K562 (cell line): ENCODE results near the gene FAM200B. TPM values are rescaled to one million over a fixed set of nuclear protein-coding genes. Genes with fewer than 3 reads are reported as not detected.
A peak's percentile ranks its signal among the peaks of the same experiment; 100 is the strongest.

Experiments used
- ATAC-seq: fragments of 200-7000 bp; cut with Tn5 transposase; 3 replicates; pipeline ENCODE4 v1.9.1; 2020; ENCODE audit warnings: moderate library complexity
- BruUV-seq: library from RNA; stranded (reverse); fragments of 400-500 nt; replicated peaks from 2 replicates; lab custom pipeline; 2021; lab: Mats Ljungman, UMichigan
- CTCF ChIA-PET: fragments of 300-600 bp; formaldehyde crosslinking; extraction: SDS; loops from one replicate; lab custom pipeline; 2021; ENCODE audit warnings: low intra/inter-chr PET ratio; lab: Yijun Ruan, JAX
- POLR2A ChIA-PET: fragments of 300-600, 350-650 bp; sonication (Branson Sonifier 250); formaldehyde crosslinking; extraction: SDS; loops from one replicate; lab custom pipeline; 2021; ENCODE audit warnings: antibody characterized with exemption, inconsistent platforms; lab: Yijun Ruan, JAX
- DNase-seq, 4 experiments: peaks; one replicate each; pipeline versions ENCODE4 v3.0.0 to v3.0.0-alpha.2; 2011 to 2018; ENCODE audit warnings: low spot score in 3 of 4, mixed read lengths in 3 of 4; ENCODE audit errors: extremely low read depth in 1 of 4
- FAIRE-seq: peaks from 2 replicates; lab custom pipeline; 2011; peaks lifted over from hg19 to GRCh38; lab: Jason Lieb, UNC
- H2AFZ ChIP-seq: 2 replicates; pipeline ENCODE4 v1.6.0; 2011; ENCODE audit warnings: low read depth, low read length, control low read depth, inconsistent platforms
- H3K27ac ChIP-seq: fragments of 200-600 bp; 3 replicates; pipeline ENCODE4 v1.8.0; 2011; ENCODE audit warnings: low read depth, mild to moderate bottlenecking, control low read depth, inconsistent platforms, low read length, moderate library complexity, mixed read lengths; ENCODE audit errors: extremely low read depth
- H3K27me3 ChIP-seq, 2 experiments: fragments of 300-600 bp in 1 of 2; 2 replicates in 1 of 2; 3 replicates in 1 of 2; pipeline versions ENCODE4 v1.6.0 to v1.8.0; 2011; ENCODE audit warnings: inconsistent platforms in 2 of 2, low read length in 2 of 2, mild to moderate bottlenecking in 1 of 2, mixed read lengths in 1 of 2, moderate library complexity in 1 of 2; ENCODE audit not compliant: control insufficient read depth in 2 of 2, insufficient read depth in 2 of 2
- H3K36me3 ChIP-seq: fragments of 300-600 bp; 3 replicates; pipeline ENCODE4 v1.8.0; 2011; ENCODE audit warnings: mild to moderate bottlenecking, low read length, inconsistent platforms; ENCODE audit not compliant: control insufficient read depth, insufficient read depth
- H3K4me1 ChIP-seq, 2 experiments: fragments of 200-600 bp in 1 of 2; replicated peaks in 1 of 2; 2 replicates in 1 of 2; 3 replicates in 1 of 2; pipeline versions ENCODE4 v1.5.1 to v1.8.0; 2011; ENCODE audit warnings: inconsistent platforms in 2 of 2, low read length in 2 of 2, mild to moderate bottlenecking in 1 of 2, mixed read lengths in 1 of 2, moderate library complexity in 1 of 2; ENCODE audit not compliant: control insufficient read depth in 2 of 2, insufficient read depth in 2 of 2
- H3K4me2 ChIP-seq: 2 replicates; pipeline ENCODE4 v1.6.1; 2011; ENCODE audit warnings: low read length, control low read depth, inconsistent platforms, mixed read lengths; ENCODE audit not compliant: insufficient read depth
- H3K4me3 ChIP-seq: fragments of 200-600 bp; sonication (generic), shearing (Covaris generic); 2 replicates; pipeline ENCODE4 v1.5.1; 2016; ENCODE audit warnings: control low read depth, inconsistent platforms
- H3K79me2 ChIP-seq: fragments of 200-600 bp; 3 replicates; pipeline ENCODE4 v1.8.0; 2011; ENCODE audit warnings: low read length, inconsistent platforms; ENCODE audit not compliant: control insufficient read depth, insufficient read depth
- H3K9ac ChIP-seq, 2 experiments: 2 replicates each; pipeline versions ENCODE4 v1.6.0 to v1.6.1; 2011; ENCODE audit warnings: low read depth in 2 of 2, low read length in 2 of 2, control low read depth in 1 of 2, inconsistent platforms in 1 of 2, mild to moderate bottlenecking in 1 of 2, mixed read lengths in 1 of 2; ENCODE audit not compliant: insufficient read depth in 1 of 2
- H3K9me1 ChIP-seq: one replicate; pipeline ENCODE4 v1.6.0; 2011; ENCODE audit warnings: inconsistent platforms, mild to moderate bottlenecking, low read length, moderate library complexity; ENCODE audit not compliant: control insufficient read depth, insufficient read depth
- H3K9me3 ChIP-seq: replicated peaks from 2 replicates; pipeline ENCODE4 v1.5.1; 2011; ENCODE audit warnings: low read depth, low read length, inconsistent platforms; ENCODE audit not compliant: control insufficient read depth, insufficient read depth
- H4K20me1 ChIP-seq: replicated peaks from 2 replicates; pipeline ENCODE4 v1.6.1; 2011; ENCODE audit warnings: low read length, inconsistent platforms, mixed read lengths; ENCODE audit not compliant: control insufficient read depth, insufficient read depth
- EHMT2 ChIP-seq: fragments of 450-650 bp; IDR thresholded peaks from 2 replicates; pipeline ENCODE4 v1.6.1; 2018; ENCODE audit warnings: antibody characterized with exemption
- ZFP36 ChIP-seq: fragments of 150-350 bp; IDR thresholded peaks from 2 replicates; pipeline ENCODE4 v1.6.1; 2018; ENCODE audit warnings: low read length, low read depth; ENCODE audit not compliant: partially characterized antibody
- WGBS: fragments of 100-300 bp; shearing (Covaris generic); methylation state at CpG from one replicate; pipeline ENCODE4 v1.1.6; 2016; ENCODE audit warnings: low coverage, mixed read lengths; ENCODE audit not compliant: insufficient coverage; ENCODE audit errors: missing lambda C conversion rate; 5-methylcytosine and 5-hydroxymethylcytosine counted together
- in situ Hi-C: fragments of 300-500 bp; cut with MboI; formaldehyde crosslinking; loops from 4 replicates; pipeline ENCODE4 v1.15.0; 2018; ENCODE audit warnings: inconsistent platforms, mixed read lengths
- intact Hi-C: fragments of 100-400 bp; cut with micrococcal nuclease; formaldehyde crosslinking; loops from 2 replicates; pipeline ENCODE4 v1.14.2; 2022
- polyA plus RNA-seq, 8 experiments: library from polyadenylated mRNA; depleted of rRNA in 4 of 8; stranded (reverse) in 5 of 8; unstranded in 3 of 8; fragments of >200 nt; fragmentation: Nextera tagmentation in 2 of 8; fragmentation: Illumina TruSeq in 1 of 8; extraction: Ambion mirVana in 2 of 8; extraction: Trizol in 1 of 8; gene quantifications; 2 replicates each; pipeline versions ENCODE4 v1.2.1 to v1.2.3, GENCODE V29; 2011 to 2014; ENCODE audit warnings: inconsistent platforms in 1 of 8, missing spikeins in 1 of 8
- total RNA-seq, 7 experiments: library from RNA; depleted of rRNA in 6 of 7; stranded (reverse); fragments of >200 nt in 6 of 7; fragmentation: Illumina TruSeq in 2 of 7; extraction: Trizol in 2 of 7; gene quantifications; 2 replicates each; pipeline versions ENCODE4 v1.2.1 to v1.2.3, GENCODE V29; 2011 to 2021; ENCODE audit warnings: low replicate concordance in 1 of 7
- TF ChIP-seq, protein P1 (sequence below), 2 experiments: fragments of 450-650 bp; formaldehyde crosslinking in 1 of 2; IDR thresholded peaks; 2 replicates each; pipeline versions ENCODE4 v1.4.0 to v1.6.1; 2014 to 2020; ENCODE audit warnings: mild to moderate bottlenecking in 2 of 2, borderline replicate concordance in 1 of 2, low read depth in 1 of 2
- TF ChIP-seq, protein P2 (sequence below): sonication (generic); formaldehyde crosslinking; IDR thresholded peaks from 2 replicates; pipeline ENCODE4 v1.8.1; 2023; ENCODE audit warnings: mild to moderate bottlenecking, missing genetic modification reagents

FAM200B gene
- total and polyA plus RNA-seq, 9 of the 15 experiments (the other 6 are each of a cell fraction or from before 2014, with no cell fraction given) = 17.4 to 48.0 (median 25.5) TPM

DNA sequence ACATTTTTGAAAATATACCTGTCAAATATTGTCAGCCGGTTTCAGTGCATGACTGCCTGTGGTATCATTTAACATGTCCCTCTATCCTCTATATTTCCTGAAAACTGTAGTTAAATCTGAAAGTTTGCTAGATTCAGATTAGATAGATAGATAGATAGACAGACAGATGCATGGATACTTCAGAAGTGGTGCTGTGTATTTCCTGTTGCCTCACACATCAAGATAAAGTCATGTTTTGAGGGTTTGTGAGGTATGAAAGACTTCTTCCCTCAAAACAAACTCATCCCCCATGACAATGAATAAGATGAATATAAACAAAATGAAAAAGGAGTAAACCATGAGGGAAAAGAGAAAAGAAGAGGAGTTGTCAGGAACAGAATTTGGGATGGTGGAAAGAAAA lies 15.2 kb downstream of the FAM200B start (continued):
- TF ChIP-seq ZFP36 (no peak), EHMT2 (no peak)

DNA sequence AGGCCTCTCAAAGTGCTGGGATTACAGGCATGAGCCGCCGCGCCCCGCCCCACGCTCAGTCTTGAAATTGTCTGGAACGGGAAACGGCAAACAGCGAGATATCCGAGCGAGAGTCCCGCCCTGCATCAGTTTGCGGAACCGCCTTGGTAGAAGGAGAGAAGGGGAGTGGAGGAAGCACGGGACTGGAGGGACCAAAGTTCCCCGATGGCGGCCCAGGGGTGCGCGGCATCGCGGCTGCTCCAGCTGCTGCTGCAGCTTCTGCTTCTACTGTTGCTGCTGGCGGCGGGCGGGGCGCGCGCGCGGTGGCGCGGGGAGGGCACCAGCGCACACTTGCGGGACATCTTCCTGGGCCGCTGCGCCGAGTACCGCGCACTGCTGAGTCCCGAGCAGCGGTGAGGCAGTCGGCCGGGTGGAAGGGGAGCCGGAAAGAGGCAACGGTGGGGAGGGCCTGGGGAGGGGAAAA lies 21.3 kb downstream of the FAM200B start, which contains the start of gene BST1:
TSS of gene BST1 (plus strand) at position 125 of the 463 bp plus-strand sequence. CDS start at position 205, 80 bp downstream.
- no peak within 1 kb of the TSS for H3K4me2 ChIP-seq
- H4K20me1 ChIP-seq = no peaks in the 10 kb centered on the region
- H3K9ac ChIP-seq = no peak within 1 kb of the TSS
- DNase-seq = no peak
- no peak for ATAC-seq
- no peak for FAIRE-seq
- H3K36me3 ChIP-seq = no peaks in the 10 kb centered on the region
- TF ChIP-seq, protein P1, sequence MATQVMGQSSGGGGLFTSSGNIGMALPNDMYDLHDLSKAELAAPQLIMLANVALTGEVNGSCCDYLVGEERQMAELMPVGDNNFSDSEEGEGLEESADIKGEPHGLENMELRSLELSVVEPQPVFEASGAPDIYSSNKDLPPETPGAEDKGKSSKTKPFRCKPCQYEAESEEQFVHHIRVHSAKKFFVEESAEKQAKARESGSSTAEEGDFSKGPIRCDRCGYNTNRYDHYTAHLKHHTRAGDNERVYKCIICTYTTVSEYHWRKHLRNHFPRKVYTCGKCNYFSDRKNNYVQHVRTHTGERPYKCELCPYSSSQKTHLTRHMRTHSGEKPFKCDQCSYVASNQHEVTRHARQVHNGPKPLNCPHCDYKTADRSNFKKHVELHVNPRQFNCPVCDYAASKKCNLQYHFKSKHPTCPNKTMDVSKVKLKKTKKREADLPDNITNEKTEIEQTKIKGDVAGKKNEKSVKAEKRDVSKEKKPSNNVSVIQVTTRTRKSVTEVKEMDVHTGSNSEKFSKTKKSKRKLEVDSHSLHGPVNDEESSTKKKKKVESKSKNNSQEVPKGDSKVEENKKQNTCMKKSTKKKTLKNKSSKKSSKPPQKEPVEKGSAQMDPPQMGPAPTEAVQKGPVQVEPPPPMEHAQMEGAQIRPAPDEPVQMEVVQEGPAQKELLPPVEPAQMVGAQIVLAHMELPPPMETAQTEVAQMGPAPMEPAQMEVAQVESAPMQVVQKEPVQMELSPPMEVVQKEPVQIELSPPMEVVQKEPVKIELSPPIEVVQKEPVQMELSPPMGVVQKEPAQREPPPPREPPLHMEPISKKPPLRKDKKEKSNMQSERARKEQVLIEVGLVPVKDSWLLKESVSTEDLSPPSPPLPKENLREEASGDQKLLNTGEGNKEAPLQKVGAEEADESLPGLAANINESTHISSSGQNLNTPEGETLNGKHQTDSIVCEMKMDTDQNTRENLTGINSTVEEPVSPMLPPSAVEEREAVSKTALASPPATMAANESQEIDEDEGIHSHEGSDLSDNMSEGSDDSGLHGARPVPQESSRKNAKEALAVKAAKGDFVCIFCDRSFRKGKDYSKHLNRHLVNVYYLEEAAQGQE (IDR thresholded peaks at IDR 0.05; ENCODE audit: borderline replicate concordance) = no peak
- TF ChIP-seq, protein P1 (CRISPR knock-in tag; IDR thresholded peaks at IDR 0.05; ENCODE audit: low read depth) = no peak
- TF ChIP-seq, protein P2, sequence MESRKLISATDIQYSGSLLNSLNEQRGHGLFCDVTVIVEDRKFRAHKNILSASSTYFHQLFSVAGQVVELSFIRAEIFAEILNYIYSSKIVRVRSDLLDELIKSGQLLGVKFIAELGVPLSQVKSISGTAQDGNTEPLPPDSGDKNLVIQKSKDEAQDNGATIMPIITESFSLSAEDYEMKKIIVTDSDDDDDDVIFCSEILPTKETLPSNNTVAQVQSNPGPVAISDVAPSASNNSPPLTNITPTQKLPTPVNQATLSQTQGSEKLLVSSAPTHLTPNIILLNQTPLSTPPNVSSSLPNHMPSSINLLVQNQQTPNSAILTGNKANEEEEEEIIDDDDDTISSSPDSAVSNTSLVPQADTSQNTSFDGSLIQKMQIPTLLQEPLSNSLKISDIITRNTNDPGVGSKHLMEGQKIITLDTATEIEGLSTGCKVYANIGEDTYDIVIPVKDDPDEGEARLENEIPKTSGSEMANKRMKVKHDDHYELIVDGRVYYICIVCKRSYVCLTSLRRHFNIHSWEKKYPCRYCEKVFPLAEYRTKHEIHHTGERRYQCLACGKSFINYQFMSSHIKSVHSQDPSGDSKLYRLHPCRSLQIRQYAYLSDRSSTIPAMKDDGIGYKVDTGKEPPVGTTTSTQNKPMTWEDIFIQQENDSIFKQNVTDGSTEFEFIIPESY (CRISPR knock-in tag) = peak; percentile 34; the same call in 1 of the 2 replicates
- H2AFZ ChIP-seq = no peak within 1 kb of the TSS
- no peak within 1 kb of the TSS for H3K27ac ChIP-seq
- H3K79me2 ChIP-seq = no peaks in the 10 kb centered on the region
- intact Hi-C loops = no loop called here
- H3K4me1 ChIP-seq = no peaks in the 10 kb centered on the region
- in situ Hi-C loops = no loop called here
- H3K27me3 ChIP-seq = peaks cover 0 to 8% of the 10 kb centered on the region in 2 experiments; a peak in 3 of 5 replicates
- no peaks in the 10 kb centered on the region for H3K9me1 ChIP-seq
- BruUV-seq = no TSS peak
- ChIA-PET CTCF (no interaction called here), POLR2A (no interaction called here)
- WGBS = 54% methylated on average over 23 of the region's 43 CpGs
- H3K4me3 ChIP-seq = no peak within 1 kb of the TSS
- H3K9me3 ChIP-seq = 0 out of 2 replicates have a peak, but pooled peaks cover 3% of the 10 kb centered on the region
